Thyroid gland (tissue), 4 donors: ENCODE results near the gene PIEZO2. TPM values are rescaled to one million over a fixed set of nuclear protein-coding genes. Genes with fewer than 3 reads are reported as not detected.

Experiments
- DNase-seq, 2 donors: peaks; one replicate each; pipeline ENCODE4 v3.0.0-alpha.2; 2019
- H3K27ac ChIP-seq, 3 donors: fragments of 200-600 bp; sonication (generic); 1 replicate in 2 of 3; 2 replicates in 1 of 3; pipeline ENCODE4 v1.5.1; 2016 to 2019; ENCODE audit warnings: mild to moderate bottlenecking in 1 of 3, moderate library complexity in 1 of 3
- H3K27me3 ChIP-seq: fragments of 200-600 bp; sonication (generic); one replicate; pipeline ENCODE4 v1.5.1; 2019
- H3K36me3 ChIP-seq, 2 donors: fragments of 200-600 bp; sonication (generic); one replicate each; pipeline ENCODE4 v1.5.1; 2016 to 2019
- H3K4me1 ChIP-seq, 2 donors: fragments of 200-600 bp; sonication (generic); one replicate each; pipeline ENCODE4 v1.5.1; 2017 to 2019
- H3K4me3 ChIP-seq, 3 donors: fragments of 200-600 bp; sonication (generic); replicated peaks in 1 of 3; 1 replicate in 2 of 3; 2 replicates in 1 of 3; pipeline ENCODE4 v1.5.1; 2016; ENCODE audit warnings: mild to moderate bottlenecking in 1 of 3
- H3K9me3 ChIP-seq: fragments of 200-600 bp; sonication (generic); one replicate; pipeline ENCODE4 v1.5.1; 2017
- POLR2A ChIP-seq, 2 donors: fragments of 450-650 bp; IDR thresholded peaks; one replicate each; pipeline ENCODE4 v1.6.1; 2017; ENCODE audit warnings: antibody characterized with exemption in 2 of 2, mild to moderate bottlenecking in 2 of 2, moderate library complexity in 1 of 2
- WGBS, 2 donors: methylation state at CpG; one replicate each; pipeline ENCODE4 v1.1.5; 2017; 5-methylcytosine and 5-hydroxymethylcytosine counted together
- intact Hi-C: fragments of 100-400 bp; cut with DNase I; formaldehyde crosslinking; loops from one replicate; pipeline ENCODE4 v1.15.1; 2023
- total RNA-seq, 4 donors: library from RNA; depleted of rRNA; stranded (reverse); fragments of >200 nt; gene quantifications; one replicate each; pipeline ENCODE4 v1.2.3, GENCODE V29; 2016
- TF ChIP-seq, protein P1 (sequence below), 6 experiments: fragments of 200-600 bp in 3 of 6; fragments of 450-650 bp in 3 of 6; sonication (generic) in 3 of 6; IDR thresholded peaks; one replicate each; pipeline ENCODE4 v1.5.1; 2016 to 2019; ENCODE audit warnings: antibody characterized with exemption in 6 of 6, mild to moderate bottlenecking in 2 of 6, inconsistent platforms in 1 of 6, moderate library complexity in 1 of 6

Gene PIEZO2
- total RNA-seq, 4 donors from 2014 or later = 5.0 to 13.8 (median 6.1) TPM

DNA sequence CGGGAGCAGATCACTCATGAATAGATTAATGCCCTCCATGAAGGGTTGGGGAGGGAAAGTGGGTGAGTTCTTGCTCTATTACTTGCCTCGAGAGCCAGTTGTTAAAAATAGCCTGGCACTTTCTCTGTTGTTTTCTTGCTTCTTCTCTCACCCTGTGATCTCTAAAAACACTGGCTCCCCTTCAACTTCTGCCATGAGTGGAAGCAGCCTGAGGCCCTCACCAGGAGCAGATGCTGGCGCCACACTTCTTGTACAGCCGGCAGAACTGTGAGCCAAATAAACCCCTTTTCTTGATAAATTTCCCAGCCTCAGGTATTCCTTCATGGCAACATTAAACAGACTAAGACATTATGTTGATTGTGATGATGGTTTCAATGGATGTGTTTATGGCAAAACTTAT is 307.0 kb downstream of the PIEZO2 start:
- TF ChIP-seq, protein P1, sequence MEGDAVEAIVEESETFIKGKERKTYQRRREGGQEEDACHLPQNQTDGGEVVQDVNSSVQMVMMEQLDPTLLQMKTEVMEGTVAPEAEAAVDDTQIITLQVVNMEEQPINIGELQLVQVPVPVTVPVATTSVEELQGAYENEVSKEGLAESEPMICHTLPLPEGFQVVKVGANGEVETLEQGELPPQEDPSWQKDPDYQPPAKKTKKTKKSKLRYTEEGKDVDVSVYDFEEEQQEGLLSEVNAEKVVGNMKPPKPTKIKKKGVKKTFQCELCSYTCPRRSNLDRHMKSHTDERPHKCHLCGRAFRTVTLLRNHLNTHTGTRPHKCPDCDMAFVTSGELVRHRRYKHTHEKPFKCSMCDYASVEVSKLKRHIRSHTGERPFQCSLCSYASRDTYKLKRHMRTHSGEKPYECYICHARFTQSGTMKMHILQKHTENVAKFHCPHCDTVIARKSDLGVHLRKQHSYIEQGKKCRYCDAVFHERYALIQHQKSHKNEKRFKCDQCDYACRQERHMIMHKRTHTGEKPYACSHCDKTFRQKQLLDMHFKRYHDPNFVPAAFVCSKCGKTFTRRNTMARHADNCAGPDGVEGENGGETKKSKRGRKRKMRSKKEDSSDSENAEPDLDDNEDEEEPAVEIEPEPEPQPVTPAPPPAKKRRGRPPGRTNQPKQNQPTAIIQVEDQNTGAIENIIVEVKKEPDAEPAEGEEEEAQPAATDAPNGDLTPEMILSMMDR (IDR thresholded peaks at IDR 0.05) = no peak
- no peak for TF ChIP-seq POLR2A (IDR thresholded peaks at IDR 0.05)
- no peak for DNase-seq
- Histone ChIP-seq H3K9me3 (no peaks in the 10 kb centered on the region), H3K27ac (no peak overlapping the region), H3K4me1 (peaks cover 0 to 8% of the 10 kb centered on the region in 2 donors), H3K27me3 (no peaks in the 10 kb centered on the region), H3K4me3 (no peak overlapping the region), H3K36me3 (no peaks in the 10 kb centered on the region)
- WGBS, 2 donors = 65 to 66% methylated on average over 4 of the region's 4 CpGs
- intact Hi-C loops = no loop called here

DNA sequence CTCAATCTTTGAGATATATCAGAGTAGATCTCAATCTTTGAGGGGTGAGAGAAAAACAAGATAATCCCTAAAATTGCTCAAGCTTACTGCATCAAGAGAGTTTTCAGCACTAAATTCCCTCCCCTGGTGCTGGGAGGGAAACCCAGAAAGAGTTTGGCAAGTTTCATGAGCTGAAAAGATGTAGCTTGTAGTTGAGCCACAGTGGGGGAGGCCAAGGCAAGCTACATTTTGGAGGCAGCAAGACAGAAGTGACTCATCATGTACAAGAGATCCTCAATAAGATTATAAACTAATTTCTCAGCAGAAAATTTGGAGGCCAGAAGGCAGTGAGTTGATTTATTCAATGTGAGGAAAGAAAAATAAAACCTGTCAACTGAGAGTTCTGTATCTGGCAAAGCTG is 308.2 kb downstream of the PIEZO2 start:
- peaks cover 0 to 8% of the 10 kb centered on the region in 2 donors for H3K4me1 ChIP-seq

DNA sequence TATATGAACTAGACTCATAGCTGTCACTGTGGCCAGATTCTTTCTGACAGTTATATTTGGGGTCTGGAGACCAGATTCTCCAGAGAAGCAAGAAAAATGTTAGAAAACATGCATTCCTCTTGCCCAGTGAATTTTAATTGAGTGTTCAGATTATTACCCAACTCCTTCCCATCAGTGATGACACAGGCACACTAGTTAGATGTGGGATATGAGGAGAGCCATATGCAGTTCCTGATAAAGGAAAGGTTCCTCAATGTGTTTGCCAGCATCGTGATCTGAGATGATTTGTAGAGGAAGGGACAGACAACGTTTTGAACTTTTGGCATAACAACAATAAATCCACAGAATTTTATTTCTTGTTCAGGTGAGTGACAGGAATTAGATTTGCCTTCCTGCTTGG is 308.6 kb downstream of the PIEZO2 start:
- intact Hi-C loops = no loop called here
- Histone ChIP-seq H3K27me3 (no peaks in the 10 kb centered on the region), H3K4me1 (peaks cover 0 to 8% of the 10 kb centered on the region in 2 donors), H3K27ac (no peak overlapping the region), H3K9me3 (no peaks in the 10 kb centered on the region), H3K4me3 (no peak overlapping the region), H3K36me3 (no peaks in the 10 kb centered on the region)
- WGBS, 2 donors = 75 to 76% methylated on average over 2 of the region's 2 CpGs
- no peak for DNase-seq
- TF ChIP-seq, protein P1 (IDR thresholded peaks at IDR 0.05) = no peak
- TF ChIP-seq POLR2A (IDR thresholded peaks at IDR 0.05) = no peak

More for the DNA sequence above, 308.2 kb downstream of the PIEZO2 start:
- no peaks in the 10 kb centered on the region for H3K27me3 ChIP-seq
- TF ChIP-seq, protein P1 (IDR thresholded peaks at IDR 0.05) = no peak
- no peak for TF ChIP-seq POLR2A (IDR thresholded peaks at IDR 0.05)
- no peak for DNase-seq
- intact Hi-C loops = no loop called here
- H3K27ac ChIP-seq = no peak overlapping the region
- no peaks in the 10 kb centered on the region for H3K36me3 ChIP-seq
- no peaks in the 10 kb centered on the region for H3K9me3 ChIP-seq
- H3K4me3 ChIP-seq = no peak overlapping the region

DNA sequence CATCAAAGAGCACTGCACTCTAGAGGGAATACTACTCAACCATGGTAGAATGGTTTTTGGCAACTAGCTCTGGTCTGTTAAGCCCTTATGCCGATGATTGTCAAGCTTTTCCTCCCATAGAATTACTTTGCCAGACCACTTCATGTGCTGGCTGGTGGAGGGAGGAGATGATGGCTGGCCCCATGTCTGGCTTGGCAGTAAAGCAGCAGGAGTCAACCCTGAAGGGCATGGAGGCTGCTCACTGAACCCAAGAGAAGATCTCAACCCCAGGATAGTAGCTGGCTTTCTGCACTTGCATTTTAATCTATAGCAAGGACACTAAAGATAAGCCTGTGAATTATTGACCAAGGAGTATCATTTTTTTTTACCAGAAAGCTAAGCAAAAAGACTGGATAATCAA is 309.9 kb downstream of the PIEZO2 start:
- no peak overlapping the region for H3K4me3 ChIP-seq
- H3K36me3 ChIP-seq = no peaks in the 10 kb centered on the region
- DNase-seq = peak; percentile 54 to 66
- no peaks in the 10 kb centered on the region for H3K9me3 ChIP-seq
- no peak overlapping the region for H3K27ac ChIP-seq
- no peaks in the 10 kb centered on the region for H3K27me3 ChIP-seq
- intact Hi-C loops = no loop called here
- WGBS, 2 donors = 33 to 36% methylated on average over 1 of the region's 1 CpG
- TF ChIP-seq, protein P1 (IDR thresholded peaks at IDR 0.05) = no peak
- TF ChIP-seq POLR2A (IDR thresholded peaks at IDR 0.05) = no peak
- peaks cover 0 to 8% of the 10 kb centered on the region in 2 donors for H3K4me1 ChIP-seq

DNA sequence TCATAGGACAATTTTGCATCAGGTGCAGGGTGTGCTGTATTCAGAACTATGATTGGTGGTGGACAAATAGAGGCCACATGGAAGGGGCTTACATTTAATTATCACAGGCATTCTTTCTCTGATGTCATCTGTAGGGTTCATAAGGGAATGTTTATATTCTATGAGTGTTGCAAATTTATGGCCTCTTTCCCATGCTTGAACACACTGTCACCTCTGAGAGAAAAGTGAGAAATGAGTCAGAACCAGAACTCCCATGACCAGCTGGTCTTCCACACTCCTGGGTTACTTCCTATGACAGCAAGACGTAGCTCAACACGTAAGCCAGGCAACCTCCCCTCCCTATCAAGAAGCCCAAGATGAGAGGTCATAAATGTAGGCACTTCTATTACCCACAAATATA is 310.8 kb downstream of the PIEZO2 start:
- Histone ChIP-seq H3K4me1 (peaks cover 0 to 8% of the 10 kb centered on the region in 2 donors), H3K27me3 (no peaks in the 10 kb centered on the region), H3K36me3 (no peaks in the 10 kb centered on the region), H3K4me3 (no peak overlapping the region), H3K9me3 (no peaks in the 10 kb centered on the region), H3K27ac (no peak overlapping the region)
- 98% methylated on average over 2 of the region's 2 CpGs for WGBS, 2 donors
- no peak for DNase-seq
- intact Hi-C loops = no loop called here
- TF ChIP-seq, protein P1 (IDR thresholded peaks at IDR 0.05) = no peak
- TF ChIP-seq POLR2A (IDR thresholded peaks at IDR 0.05) = no peak
